CD4-positive, alpha-beta T cell (primary cell): ENCODE measurements around the gene LGALS3BP. TPM values are rescaled to one million over a fixed set of nuclear protein-coding genes. Genes with fewer than 3 reads are reported as not detected.

Experiments
- ATAC-seq: fragments of 200-7000 bp; cut with Tn5 transposase; one replicate; pipeline ENCODE4 v1.10.0; 2022; ENCODE audit warnings: mild to moderate bottlenecking; ENCODE audit not compliant: poor library complexity
- CTCF ChIA-PET: fragments of 350-600 bp; sonication (Branson Sonifier 250); formaldehyde crosslinking; loops from one replicate; lab custom pipeline; 2021; ENCODE audit warnings: antibody characterized with exemption, inconsistent platforms; lab: Charles Lee
- POLR2A ChIA-PET: fragments of 350-600 bp; sonication (Branson Sonifier 250); formaldehyde crosslinking; loops from one replicate; lab custom pipeline; 2021; ENCODE audit warnings: antibody characterized with exemption, inconsistent platforms; lab: Charles Lee
- DNase-seq, 14 experiments: peaks; one replicate each; pipeline ENCODE4 v3.0.0-alpha.2; 2013 to 2020; ENCODE audit warnings: mixed read lengths in 2 of 14
- H3K27ac ChIP-seq, 2 donors: one replicate each; pipeline versions ENCODE4 v1.5.1 to v1.7.0; 2013; ENCODE audit warnings: low read length in 2 of 2, low read depth in 1 of 2, mild to moderate bottlenecking in 1 of 2
- H3K27me3 ChIP-seq, 2 experiments: 1 replicate in 1 of 2; 2 replicates in 1 of 2; pipeline versions ENCODE4 v1.6.1 to v1.7.0; 2013; ENCODE audit warnings: low read length in 2 of 2, control low read depth in 1 of 2, mild to moderate bottlenecking in 1 of 2, moderate library complexity in 1 of 2; ENCODE audit not compliant: insufficient read depth in 2 of 2, control insufficient read depth in 1 of 2
- H3K36me3 ChIP-seq: one replicate; pipeline ENCODE4 v1.6.1; 2013; ENCODE audit warnings: low read length, control low read depth; ENCODE audit not compliant: insufficient read depth
- H3K4me1 ChIP-seq: one replicate; pipeline ENCODE4 v1.6.1; 2013; ENCODE audit warnings: low read length, control low read depth; ENCODE audit not compliant: insufficient read depth
- H3K4me3 ChIP-seq: one replicate; pipeline ENCODE4 v1.5.1; 2013; ENCODE audit warnings: mild to moderate bottlenecking, low read length, moderate library complexity
- H3K9me3 ChIP-seq, 2 experiments: 1 replicate in 1 of 2; 2 replicates in 1 of 2; pipeline versions ENCODE4 v1.6.1 to v1.7.0; 2013; ENCODE audit warnings: low read length in 2 of 2, mild to moderate bottlenecking in 2 of 2, control low read depth in 1 of 2, moderate library complexity in 1 of 2; ENCODE audit not compliant: control insufficient read depth in 1 of 2, insufficient read depth in 1 of 2
- H3K27ac Mint-ChIP-seq: one replicate; pipeline ENCODE4 v1.8.0; 2020; ENCODE audit warnings: mixed read lengths
- H3K27me3 Mint-ChIP-seq: one replicate; pipeline ENCODE4 v1.8.0; 2021; ENCODE audit warnings: mixed read lengths
- H3K36me3 Mint-ChIP-seq: one replicate; pipeline ENCODE4 v1.8.0; 2021; ENCODE audit warnings: low read depth, mixed read lengths
- H3K4me1 Mint-ChIP-seq: one replicate; pipeline ENCODE4 v1.8.0; 2021; ENCODE audit warnings: low read depth, mixed read lengths
- H3K4me3 Mint-ChIP-seq: one replicate; pipeline ENCODE4 v1.8.0; 2020; ENCODE audit warnings: mild to moderate bottlenecking, mixed read lengths
- H3K9me3 Mint-ChIP-seq: one replicate; pipeline ENCODE4 v1.8.0; 2020; ENCODE audit warnings: mixed read lengths
- CTCF ChIP-seq: fragments of 200-600 bp; IDR thresholded peaks from one replicate; pipeline ENCODE4 v1.8.0; 2022; ENCODE audit warnings: antibody characterized with exemption, mild to moderate bottlenecking
- intact Hi-C, 2 experiments: fragments of 100-400 bp; cut with DNase I in 1 of 2; cut with micrococcal nuclease in 1 of 2; formaldehyde crosslinking; loops; one replicate each; pipeline versions ENCODE4 v1.15.1 to v1.9.0; 2023 to 2025; cut with DNase I, micrococcal nuclease
- total RNA-seq, 174 experiments: library from RNA in 2 of 174; stranded (reverse) in 2 of 174; gene quantifications; one replicate each; pipeline ENCODE4 v1.2.3 and lab custom pipeline; 2021 to 2026

The LGALS3BP gene
- total RNA-seq, 2 experiments from 2014 or later: 38.8 to 41.0 TPM

- Mint-ChIP-seq H3K27me3 (no peaks in the 10 kb centered on the region), H3K36me3 (no peaks in the 10 kb centered on the region), H3K27ac (no peak overlapping the region), H3K9me3 (no peaks in the 10 kb centered on the region), H3K4me1 (no peaks in the 10 kb centered on the region), H3K4me3 (no peak overlapping the region)
- H3K9me3 ChIP-seq: no peaks in the 10 kb centered on the region
- ChIA-PET POLR2A (no interaction called here), CTCF (interaction anchor here (0.7 kb wide), 1 partner anchor 173 kb away, joined by 4 read pairs; no protein-coding TSS in a partner anchor)
- TF ChIP-seq CTCF: no peak
- intact Hi-C loops: no loop called here
- no peaks in the 10 kb centered on the region for H3K27me3 ChIP-seq
- DNase-seq: no peak
- no peaks in the 10 kb centered on the region for H3K4me1 ChIP-seq
- no peak overlapping the region for H3K4me3 ChIP-seq
- H3K36me3 ChIP-seq: no peaks in the 10 kb centered on the region
- H3K27ac ChIP-seq: no peak overlapping the region
- no peak for ATAC-seq
These were observed 19.9 kb downstream of the LGALS3BP start for GRCh38 chr17:78959803-78960202.

GRCh38 chr17:78958641-78959127 is 21.0 kb downstream of the LGALS3BP start:
- no peak for ATAC-seq
- TF ChIP-seq CTCF: no peak
- Mint-ChIP-seq H3K4me3 (no peak overlapping the region), H3K9me3 (no peaks in the 10 kb centered on the region), H3K4me1 (no peaks in the 10 kb centered on the region), H3K27me3 (no peaks in the 10 kb centered on the region), H3K27ac (no peak overlapping the region), H3K36me3 (no peaks in the 10 kb centered on the region)
- ChIA-PET POLR2A (no interaction called here), CTCF (no interaction called here)
- no peaks in the 10 kb centered on the region for H3K27me3 ChIP-seq
- H3K27ac ChIP-seq: no peak overlapping the region
- H3K36me3 ChIP-seq: no peaks in the 10 kb centered on the region
- intact Hi-C loops: no loop called here
- H3K4me1 ChIP-seq: no peaks in the 10 kb centered on the region
- no peak overlapping the region for H3K4me3 ChIP-seq
- DNase-seq: no peak
- H3K9me3 ChIP-seq: no peaks in the 10 kb centered on the region

- Histone ChIP-seq H3K9me3 (peaks cover 0 to 2% of the 10 kb centered on the region in 2 experiments), H3K4me1 (no peaks in the 10 kb centered on the region), H3K4me3 (no peak overlapping the region), H3K27ac (no peak overlapping the region), H3K27me3 (no peaks in the 10 kb centered on the region), H3K36me3 (no peaks in the 10 kb centered on the region)
- H3K4me1 Mint-ChIP-seq: no peaks in the 10 kb centered on the region
- no peak overlapping the region for H3K4me3 Mint-ChIP-seq
- ATAC-seq (no peak), DNase-seq (no peak)
- intact Hi-C loops: no loop called here
- no peak overlapping the region for H3K27ac Mint-ChIP-seq
- no peak for TF ChIP-seq CTCF
- no peaks in the 10 kb centered on the region for H3K9me3 Mint-ChIP-seq
- H3K36me3 Mint-ChIP-seq: no peaks in the 10 kb centered on the region
- ChIA-PET CTCF (no interaction called here), POLR2A (no interaction called here)
- H3K27me3 Mint-ChIP-seq: no peaks in the 10 kb centered on the region
These were observed 22.6 kb downstream of the LGALS3BP start for GRCh38 chr17:78957128-78957527.
